CD14-positive monocyte (primary cell): ENCODE results near the gene PXDN. TPM values are rescaled to one million over a fixed set of nuclear protein-coding genes. Genes with fewer than 3 reads are reported as not detected.
"Not testable (repeated sequence)": the region's sequence is repeated elsewhere in the genome, so short reads cannot be mapped to it uniquely, and the experiment has no call there.

Source experiments
- DNase-seq, 3 donors: peaks; one replicate each; pipeline ENCODE4 v3.0.0-alpha.2; 2011 to 2022
- H2AFZ ChIP-seq: 2 replicates; pipeline ENCODE4 v1.6.0; 2012; ENCODE audit warnings: mild to moderate bottlenecking, low read depth, low read length, inconsistent platforms; ENCODE audit not compliant: insufficient read depth, poor library complexity, severe bottlenecking
- H3K27ac ChIP-seq, 2 donors: 1 replicate in 1 of 2; 2 replicates in 1 of 2; pipeline ENCODE4 v1.5.1; 2012 to 2013; ENCODE audit warnings: low read length in 2 of 2, control low read depth in 1 of 2, inconsistent platforms in 1 of 2, low read depth in 1 of 2, mild to moderate bottlenecking in 1 of 2
- H3K27me3 ChIP-seq, 2 donors: one replicate each; pipeline versions ENCODE4 v1.6.0 to v1.6.1; 2011 to 2013; ENCODE audit warnings: low read length in 2 of 2; ENCODE audit not compliant: control insufficient read depth in 2 of 2, insufficient read depth in 2 of 2
- H3K36me3 ChIP-seq, 2 donors: replicated peaks in 1 of 2; 1 replicate in 1 of 2; 2 replicates in 1 of 2; pipeline versions ENCODE4 v1.5.1 to v1.6.1; 2012 to 2013; ENCODE audit warnings: low read length in 2 of 2, control low read depth in 1 of 2, inconsistent platforms in 1 of 2, mild to moderate bottlenecking in 1 of 2; ENCODE audit not compliant: insufficient read depth in 2 of 2, control insufficient read depth in 1 of 2
- H3K4me1 ChIP-seq, 2 donors: 1 replicate in 1 of 2; 2 replicates in 1 of 2; pipeline versions ENCODE4 v1.5.1 to v1.6.1; 2012 to 2013; ENCODE audit warnings: low read length in 2 of 2, control low read depth in 1 of 2, inconsistent platforms in 1 of 2, mild to moderate bottlenecking in 1 of 2, moderate library complexity in 1 of 2; ENCODE audit not compliant: insufficient read depth in 2 of 2, control insufficient read depth in 1 of 2
- H3K4me2 ChIP-seq: replicated peaks from 2 replicates; pipeline ENCODE3; 2012; ENCODE audit warnings: low read length, moderate library complexity, mild to moderate bottlenecking; ENCODE audit not compliant: poor library complexity, severe bottlenecking; ENCODE audit errors: extremely low read depth
- H3K4me3 ChIP-seq, 3 experiments: fragments of 200-600 bp in 1 of 3; sonication (generic) in 1 of 3; replicated peaks in 1 of 3; 1 replicate in 2 of 3; 2 replicates in 1 of 3; pipeline ENCODE4 v1.5.1; 2011 to 2013; ENCODE audit warnings: low read length in 3 of 3, mild to moderate bottlenecking in 3 of 3, control low read depth in 2 of 3, low read depth in 2 of 3, inconsistent platforms in 1 of 3, moderate library complexity in 1 of 3
- H3K79me2 ChIP-seq: 2 replicates; pipeline ENCODE4 v1.6.0; 2012; ENCODE audit warnings: mild to moderate bottlenecking, control low read depth, inconsistent platforms, low read length, moderate library complexity; ENCODE audit not compliant: insufficient read depth
- H3K9ac ChIP-seq: 2 replicates; pipeline ENCODE4 v1.6.0; 2017; ENCODE audit warnings: low read length, mild to moderate bottlenecking; ENCODE audit not compliant: insufficient read depth, poor library complexity, severe bottlenecking
- H3K9me3 ChIP-seq, 2 donors: replicated peaks in 1 of 2; 1 replicate in 1 of 2; 2 replicates in 1 of 2; pipeline versions ENCODE4 v1.5.1 to v1.6.1; 2012 to 2013; ENCODE audit warnings: low read length in 2 of 2, control low read depth in 1 of 2; ENCODE audit not compliant: control insufficient read depth in 1 of 2, insufficient read depth in 1 of 2
- H4K20me1 ChIP-seq: 2 replicates; pipeline ENCODE4 v1.6.0; 2012; ENCODE audit warnings: mild to moderate bottlenecking, low read length, control low read depth, moderate library complexity; ENCODE audit not compliant: insufficient read depth
- H3K27ac Mint-ChIP-seq, 7 donors: one replicate each; pipeline ENCODE4 v1.8.0; 2020; ENCODE audit warnings: mild to moderate bottlenecking in 7 of 7, mixed read lengths in 7 of 7, moderate library complexity in 6 of 7, inconsistent platforms in 2 of 7
- H3K27me3 Mint-ChIP-seq, 3 donors: one replicate each; pipeline ENCODE4 v1.8.0; 2021 to 2022; ENCODE audit warnings: low read depth in 3 of 3, mild to moderate bottlenecking in 3 of 3, mixed read lengths in 3 of 3, moderate library complexity in 3 of 3, inconsistent platforms in 1 of 3
- H3K36me3 Mint-ChIP-seq, 2 donors: one replicate each; pipeline ENCODE4 v1.8.0; 2020; ENCODE audit warnings: mixed read lengths in 2 of 2, inconsistent platforms in 1 of 2, mild to moderate bottlenecking in 1 of 2
- H3K4me1 Mint-ChIP-seq: one replicate; pipeline ENCODE4 v1.8.0; 2020; ENCODE audit warnings: mild to moderate bottlenecking, mixed read lengths
- H3K4me3 Mint-ChIP-seq, 2 donors: one replicate each; pipeline ENCODE4 v1.8.0; 2020; ENCODE audit warnings: mild to moderate bottlenecking in 2 of 2, mixed read lengths in 2 of 2, moderate library complexity in 1 of 2
- H3K9me3 Mint-ChIP-seq, 7 donors: one replicate each; pipeline ENCODE4 v1.8.0; 2020 to 2022; ENCODE audit warnings: mixed read lengths in 7 of 7, mild to moderate bottlenecking in 6 of 7, moderate library complexity in 6 of 7, inconsistent platforms in 2 of 7
- CTCF ChIP-seq: fragments of 200-600 bp; IDR thresholded peaks from one replicate; pipeline ENCODE4 v1.8.0; 2022; ENCODE audit warnings: antibody characterized with exemption, mild to moderate bottlenecking
- WGBS: methylation state at CpG from one replicate; pipeline ENCODE4 v1.1.5; 2013; ENCODE audit warnings: missing lambda C conversion rate; ENCODE audit not compliant: insufficient coverage; 5-methylcytosine and 5-hydroxymethylcytosine counted together
- intact Hi-C, 2 donors: fragments of 100-400 bp; cut with micrococcal nuclease; formaldehyde crosslinking; loops; one replicate each; pipeline versions ENCODE4 v1.15.0 to v1.15.1; 2023
- polyA plus RNA-seq, 3 donors: library from polyadenylated mRNA; depleted of rRNA in 1 of 3; unstranded in 2 of 3; stranded (reverse) in 1 of 3; fragments of 300-500 nt in 2 of 3; fragments of >200 nt in 1 of 3; fragmentation: Illumina TruSeq in 2 of 3; gene quantifications; 1 replicate in 2 of 3; 2 replicates in 1 of 3; pipeline ENCODE4 v1.2.3, GENCODE V29; 2012 to 2021

The PXDN gene
- polyA plus RNA-seq, 3 donors: not detected

GRCh38 chr2:1727101-1727771 is 17.1 kb downstream of the PXDN start:
- Histone ChIP-seq H3K9ac (no peak overlapping the region), H4K20me1 (no peaks in the 10 kb centered on the region), H3K4me3 (no peak overlapping the region), H3K27me3 (no peaks in the 10 kb centered on the region), H3K27ac (no peak overlapping the region), H3K9me3 (no peaks in the 10 kb centered on the region), H3K79me2 (no peaks in the 10 kb centered on the region), H3K4me2 (no peak overlapping the region), H2AFZ (no peak overlapping the region), H3K36me3 (no peaks in the 10 kb centered on the region), H3K4me1 (no peaks in the 10 kb centered on the region)
- no peak for DNase-seq
- H3K36me3 Mint-ChIP-seq: no peaks in the 10 kb centered on the region
- peaks cover 0 to 6% (median 0%) of the 10 kb centered on the region in 7 donors for H3K9me3 Mint-ChIP-seq
- no peak overlapping the region for H3K27ac Mint-ChIP-seq
- intact Hi-C loops: no loop called here
- 94% methylated on average over 17 of the region's 22 CpGs for whole genome bisulfite sequencing
- no peak for TF ChIP-seq CTCF
- no peak overlapping the region for H3K4me3 Mint-ChIP-seq
- H3K27me3 Mint-ChIP-seq: peaks cover 0 to 2% (median 0%) of the 10 kb centered on the region in 3 donors
- H3K4me1 Mint-ChIP-seq: no peaks in the 10 kb centered on the region

GRCh38 chr2:1726558-1726957 is 17.8 kb downstream of the PXDN start:
- no peak overlapping the region for H3K27ac Mint-ChIP-seq

GRCh38 chr2:1724351-1724750 is 20.0 kb downstream of the PXDN start:
- H2AFZ ChIP-seq, H3K36me3 ChIP-seq, H3K27ac Mint-ChIP-seq, intact Hi-C loops, H3K9me3 ChIP-seq, H3K79me2 ChIP-seq, H3K4me3 Mint-ChIP-seq, H3K4me1 ChIP-seq, H3K27me3 ChIP-seq, H3K36me3 Mint-ChIP-seq, H3K9ac ChIP-seq, H3K4me2 ChIP-seq, H3K4me3 ChIP-seq, H3K4me1 Mint-ChIP-seq, DNase-seq, H3K9me3 Mint-ChIP-seq, H3K27me3 Mint-ChIP-seq, H4K20me1 ChIP-seq, H3K27ac ChIP-seq: not testable (repeated sequence)
- WGBS: no CpG with 5 or more reads among the region's 2 CpGs

More at GRCh38 chr2:1726558-1726957, 17.8 kb downstream of the PXDN start:
- Histone ChIP-seq H3K36me3 (no peaks in the 10 kb centered on the region), H3K9ac (no peak overlapping the region), H2AFZ (no peak overlapping the region), H3K27ac (no peak overlapping the region), H3K4me1 (no peaks in the 10 kb centered on the region), H3K4me3 (no peak overlapping the region), H4K20me1 (no peaks in the 10 kb centered on the region), H3K27me3 (no peaks in the 10 kb centered on the region), H3K4me2 (no peak overlapping the region), H3K79me2 (no peaks in the 10 kb centered on the region), H3K9me3 (no peaks in the 10 kb centered on the region)
- Mint-ChIP-seq H3K27me3 (peaks cover 0 to 2% (median 0%) of the 10 kb centered on the region in 3 donors), H3K4me1 (no peaks in the 10 kb centered on the region), H3K4me3 (no peak overlapping the region), H3K9me3 (peaks cover 0 to 4% (median 0%) of the 10 kb centered on the region in 7 donors), H3K36me3 (no peaks in the 10 kb centered on the region)
- no peak for TF ChIP-seq CTCF
- 65% methylated on average over 2 of the region's 3 CpGs for WGBS
- no peak for DNase-seq
- intact Hi-C loops: no loop called here
